Left lobe of liver (tissue), 2 donors: Measurements from ENCODE around the gene ALPL. TPM values are rescaled to one million over a fixed set of nuclear protein-coding genes. Genes with fewer than 3 reads are reported as not detected.
A peak's percentile ranks its signal among the peaks of the same experiment; 100 is the strongest.

Source experiments
- ATAC-seq: fragments of 200-7000 bp; cut with Tn5 transposase; one replicate; pipeline ENCODE4 v1.9.1; 2020; ENCODE audit warnings: mild to moderate bottlenecking, moderate library complexity
- DNase-seq: peaks from one replicate; pipeline ENCODE4 v3.0.0-alpha.2; 2020; ENCODE audit warnings: low spot score
- total RNA-seq: library from RNA; stranded (reverse); gene quantifications from one replicate; pipeline ENCODE4 v1.2.1, GENCODE V29; 2021
- donor health status: DM: no; HTN: no; CAD: no; lungs with moderate emphysema.
- donor health status: DM: no; HTN: yes; CAD: no.

ALPL gene
- total RNA-seq, 1 donor from 2014 or later, result 29.3 TPM

DNA sequence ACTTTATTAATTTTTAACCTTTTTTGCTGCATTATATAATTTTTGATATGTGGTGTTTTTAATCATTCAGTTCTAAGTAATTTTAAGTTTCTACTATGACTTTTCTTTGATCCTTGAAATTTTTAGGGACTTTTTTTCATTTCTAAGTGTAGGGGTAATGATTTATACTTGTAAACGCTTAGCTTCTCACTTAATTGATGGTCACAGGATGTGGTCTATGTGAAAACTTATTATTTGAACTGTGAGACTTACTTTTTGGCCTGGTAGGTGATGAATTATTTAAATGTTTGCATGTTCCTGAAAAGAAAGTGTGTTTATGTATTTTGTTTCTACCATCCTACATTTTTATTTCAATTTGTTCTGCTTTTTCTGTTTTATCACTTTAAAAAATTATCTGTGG, 17.2 kb downstream of the ALPL start:
- ATAC-seq (no peak), DNase-seq (no peak)

DNA sequence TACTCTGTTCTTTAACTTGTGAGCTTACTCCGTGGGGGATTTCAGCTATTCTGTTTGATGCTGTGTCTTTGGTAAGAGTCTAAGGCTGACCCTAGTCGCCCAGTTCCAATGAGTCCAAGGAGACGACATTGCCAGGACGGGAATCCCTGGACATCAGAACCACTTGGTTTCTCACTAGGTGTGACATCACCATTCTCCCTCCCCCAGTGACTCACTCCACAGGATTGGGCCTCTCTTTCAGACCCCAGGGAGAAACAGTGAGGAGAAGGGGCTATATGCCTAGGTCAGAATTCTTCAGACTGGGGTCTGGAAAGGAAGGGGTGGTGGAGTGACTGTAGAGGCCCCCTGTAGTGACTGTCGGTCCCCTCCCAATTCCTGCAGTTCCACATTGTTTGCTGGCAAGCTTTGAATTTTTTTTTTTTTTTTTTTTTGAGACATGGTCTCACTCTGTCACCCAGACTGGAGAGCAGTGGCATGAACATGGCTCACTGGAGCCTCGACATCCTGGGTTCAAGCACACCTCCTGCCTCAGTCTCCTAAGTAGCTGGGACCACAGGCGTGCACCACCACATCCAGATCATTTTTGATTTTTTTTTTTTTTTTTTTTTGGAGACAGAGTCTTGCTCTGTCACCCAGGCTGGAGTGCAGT, 21.3 kb downstream of the ALPL start:
- DNase-seq (no peak), ATAC-seq (no peak)

DNA sequence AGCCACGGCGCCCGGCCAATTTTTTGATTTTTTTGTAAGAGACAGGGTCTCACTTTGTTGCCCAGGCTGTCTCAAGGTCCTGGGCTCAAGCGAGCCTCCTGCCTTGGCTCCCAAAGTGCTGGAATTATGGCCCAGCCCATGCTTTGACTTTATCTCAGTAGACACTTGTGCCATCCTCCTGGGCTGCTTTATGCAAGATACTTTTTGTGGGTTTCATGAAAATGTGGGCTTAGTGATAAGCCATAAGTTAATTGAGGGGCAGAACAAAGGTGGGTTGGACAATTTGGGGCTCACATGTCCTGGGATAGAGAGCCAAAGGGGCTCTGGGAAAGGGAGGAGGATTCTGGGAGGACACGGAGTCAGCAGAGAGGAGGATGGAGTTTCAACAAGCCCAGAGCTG, 22.0 kb downstream of the ALPL start:
- DNase-seq (no peak), ATAC-seq (no peak)

DNA sequence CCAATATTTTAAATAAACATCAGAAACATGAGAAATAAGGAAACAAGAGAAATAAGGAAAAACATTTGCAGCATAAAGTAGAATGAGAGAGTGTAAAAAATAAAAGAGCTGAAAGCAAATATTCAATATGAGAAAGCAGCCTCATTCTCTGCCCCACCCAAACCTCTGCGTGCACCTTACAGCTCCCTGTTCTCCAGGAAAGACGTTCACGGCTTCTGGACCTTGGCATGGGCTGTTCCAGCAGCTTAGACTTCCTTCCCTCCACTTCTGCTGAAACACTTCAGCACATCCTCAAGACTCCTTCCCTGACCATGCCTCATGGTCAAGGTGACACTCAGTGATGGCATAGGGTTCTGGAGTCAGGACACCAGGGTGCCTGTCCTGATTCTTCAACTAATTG, 23.3 kb downstream of the ALPL start:
- DNase-seq, result no peak
- ATAC-seq, result no peak

DNA sequence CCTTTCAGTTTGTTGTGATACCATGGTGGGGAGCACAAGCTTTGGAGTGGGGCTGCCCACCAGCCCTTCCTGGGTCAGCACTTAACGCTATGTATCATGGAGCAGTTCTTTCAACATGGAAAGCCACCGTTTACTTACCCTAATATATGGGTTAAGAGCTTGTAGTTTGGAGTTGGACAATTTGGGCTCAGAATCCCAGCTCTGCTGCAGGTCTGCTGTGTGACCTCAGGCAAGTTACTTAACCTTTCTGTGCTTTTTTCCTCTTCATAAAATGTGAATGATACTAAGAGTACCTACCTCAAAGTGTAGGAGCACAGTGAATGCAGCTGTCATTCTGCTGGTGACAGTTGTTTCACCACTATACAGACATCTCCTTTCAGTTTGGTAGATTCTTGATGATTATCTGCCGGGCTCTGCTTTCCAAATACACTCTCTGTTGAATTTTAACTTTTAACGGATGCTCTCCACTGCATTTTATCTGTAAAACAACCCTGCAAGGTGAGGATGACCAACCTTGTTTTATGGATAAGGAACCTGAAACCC, 23.8 kb downstream of the ALPL start:
- DNase-seq, result no peak
- ATAC-seq, result no peak

DNA sequence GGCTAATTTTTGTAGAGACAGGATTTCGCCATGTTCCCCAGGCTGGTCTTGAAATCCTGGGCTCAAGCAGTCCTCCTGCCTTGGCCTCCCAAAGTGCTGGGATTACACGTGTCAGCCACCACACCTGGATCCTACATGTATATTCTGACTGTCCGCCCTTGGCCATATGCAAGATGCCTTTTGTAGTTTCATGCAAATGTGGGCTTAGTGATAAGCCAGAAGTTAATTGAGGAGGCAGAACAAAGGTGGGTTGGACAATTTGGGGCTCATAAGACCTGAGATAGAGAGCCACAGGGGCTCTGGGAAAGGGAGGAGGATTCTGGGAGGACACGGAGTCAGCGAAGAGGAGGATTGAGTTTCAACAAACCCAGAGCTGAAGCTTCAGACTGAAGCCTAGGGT, 24.9 kb downstream of the ALPL start:
- ATAC-seq, result no peak
- DNase-seq, result no peak

DNA sequence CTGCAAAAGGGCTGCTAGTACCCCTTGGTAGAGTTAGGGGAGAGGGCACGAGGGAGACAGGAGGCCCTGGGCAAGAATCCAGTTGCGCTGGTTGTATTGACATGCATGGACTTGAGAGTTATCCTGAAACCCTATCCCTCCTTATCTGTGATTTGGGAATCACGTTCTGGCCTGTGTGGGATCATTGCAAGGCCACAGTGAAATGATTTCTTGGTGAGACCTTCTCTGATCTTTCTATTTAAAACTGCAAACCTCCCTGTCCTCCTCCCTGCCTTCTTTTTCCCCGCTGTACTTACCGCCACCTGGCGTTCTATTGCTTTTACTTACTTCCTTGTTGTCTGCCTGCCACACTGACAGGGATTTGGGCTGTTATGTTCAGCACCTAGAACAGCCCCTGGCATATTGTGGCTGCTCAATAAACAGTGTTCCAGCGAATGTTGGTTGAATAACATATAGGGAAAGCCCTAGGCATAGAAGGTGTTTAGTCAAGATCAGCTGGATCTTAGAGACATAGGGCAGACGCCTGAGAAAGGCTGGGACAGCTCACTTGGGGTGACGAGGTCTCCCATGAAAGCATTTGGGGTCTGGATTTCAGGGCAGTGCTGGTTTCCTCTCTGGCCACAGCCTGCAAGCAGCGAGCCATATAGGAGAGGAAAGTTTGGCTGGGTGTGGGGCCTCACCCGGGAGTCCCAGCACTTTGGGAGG, 25.6 kb downstream of the ALPL start:
- peak; percentile 38 for ATAC-seq

DNA sequence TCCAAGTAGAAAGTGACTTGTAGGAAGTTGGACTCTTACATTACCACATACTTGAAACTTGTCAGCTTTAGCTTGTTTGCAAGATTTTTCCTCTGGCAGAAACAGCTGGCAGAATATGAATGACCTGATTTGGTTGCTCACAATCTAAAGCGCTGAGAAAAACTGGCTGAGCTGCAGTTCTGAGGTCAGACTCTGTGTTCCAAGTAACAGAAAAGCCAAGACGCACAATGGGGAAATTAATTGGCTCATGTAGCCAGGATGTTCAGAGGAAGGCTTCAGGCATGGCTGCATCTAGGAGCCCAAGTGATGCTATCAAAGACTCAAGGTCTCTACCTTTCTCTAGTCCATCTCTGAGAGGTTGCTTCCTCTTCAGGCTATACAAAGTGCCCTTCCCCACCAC, 27.0 kb downstream of the ALPL start:
- ATAC-seq, result no peak
- no peak for DNase-seq

More for the DNA sequence above, 25.6 kb downstream of the ALPL start:
- no peak for DNase-seq

DNA sequence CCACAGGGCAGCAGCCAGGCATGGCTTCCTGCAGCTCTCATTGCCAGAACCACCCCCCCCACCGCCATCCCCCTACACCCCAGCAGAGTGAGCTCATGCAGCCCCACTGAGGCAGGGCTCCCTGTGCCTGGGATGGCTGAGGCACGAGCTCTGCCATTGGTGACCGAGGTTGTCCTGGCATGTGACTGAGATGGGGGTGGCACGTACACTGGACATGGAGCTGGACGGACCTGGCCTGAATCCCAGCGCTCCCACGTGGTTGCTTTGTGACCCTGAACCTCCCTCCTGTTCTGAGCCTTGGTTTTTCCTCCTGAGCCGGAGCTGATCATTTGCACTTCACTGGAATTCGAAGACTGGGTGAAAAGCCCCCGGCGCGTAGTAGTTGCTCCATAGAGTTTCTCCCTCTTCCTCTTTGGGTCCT, 28.3 kb downstream of the ALPL start:
- peak; percentile 75 for ATAC-seq
- DNase-seq, result peak; percentile 92

DNA sequence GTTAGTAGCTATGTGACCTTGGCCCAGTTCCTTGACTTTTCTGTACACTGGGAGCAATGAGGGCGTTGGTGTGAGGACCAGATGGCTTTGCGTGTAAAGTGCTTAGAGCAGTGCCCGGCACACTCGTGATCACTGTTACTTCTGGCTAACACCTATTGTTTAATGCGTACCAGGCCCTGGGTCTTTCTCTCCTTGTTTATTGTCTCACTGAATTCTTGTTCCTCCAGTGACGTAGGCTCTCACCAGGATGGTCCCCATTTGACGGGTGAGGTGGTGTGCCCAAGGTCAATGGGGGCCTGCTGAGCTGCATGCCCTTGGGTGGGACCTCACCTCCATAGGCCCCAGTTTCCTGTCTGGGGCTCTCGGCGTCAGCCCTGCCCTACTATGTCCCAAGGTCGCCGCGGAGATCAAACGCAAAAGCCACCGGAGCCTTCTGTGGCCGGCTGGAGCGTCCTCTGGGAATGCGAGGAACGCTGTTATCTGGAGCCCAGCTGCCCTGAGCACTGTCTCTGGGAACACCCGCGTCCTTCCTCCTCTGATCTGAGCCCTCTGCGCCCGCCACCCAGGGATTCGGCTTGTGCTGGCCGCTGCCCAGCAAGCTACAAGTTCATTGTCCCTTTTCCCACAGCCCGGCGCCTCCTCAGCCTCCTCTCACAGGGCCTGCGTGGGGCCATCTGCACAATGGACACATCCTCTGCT, 28.9 kb downstream of the ALPL start:
- ATAC-seq (peak; percentile 52), DNase-seq (peak; percentile 71)

DNA sequence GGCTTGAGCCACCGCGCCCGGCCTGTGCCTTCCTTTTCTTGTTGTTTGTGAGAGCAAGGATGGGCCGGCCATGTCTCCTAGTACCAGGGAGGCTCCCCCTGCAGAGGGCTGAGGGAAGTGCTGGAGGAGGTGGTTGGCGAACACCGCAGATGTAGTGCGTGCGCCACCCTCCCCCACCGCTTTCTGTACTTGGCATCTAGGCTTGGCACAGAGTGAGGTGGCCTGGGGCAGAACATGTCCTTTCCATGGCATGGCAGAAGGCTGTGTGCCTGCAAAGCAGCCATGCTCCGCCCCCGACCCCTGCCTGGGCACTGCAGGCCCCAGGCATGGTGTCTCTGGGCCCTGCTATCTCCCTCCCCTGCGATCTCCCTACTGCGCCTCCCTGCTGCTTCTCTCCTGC, 30.7 kb downstream of the ALPL start:
- peak; percentile 61 for ATAC-seq
- peak; percentile 79 for DNase-seq

DNA sequence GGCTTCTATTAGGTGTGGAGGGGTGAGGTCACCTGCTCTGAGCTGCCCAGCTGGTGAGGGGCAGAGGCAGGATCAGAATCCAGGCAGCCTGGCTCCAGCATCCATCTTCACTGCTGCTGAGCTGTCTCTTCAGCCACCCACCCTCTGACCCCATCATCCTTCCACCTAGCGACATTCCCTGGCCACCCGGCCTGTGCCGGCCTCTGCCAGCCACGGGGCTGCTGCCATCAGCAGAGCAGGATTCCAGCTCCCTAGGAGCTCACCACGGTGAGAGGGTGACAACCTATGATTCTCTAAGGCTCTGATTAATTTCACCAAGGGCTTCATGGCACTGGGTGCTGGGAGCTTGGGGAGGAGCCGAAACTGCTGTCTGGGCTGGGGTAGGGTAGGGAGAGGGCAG, 32.1 kb downstream of the ALPL start:
- no peak for ATAC-seq
- no peak for DNase-seq

DNA sequence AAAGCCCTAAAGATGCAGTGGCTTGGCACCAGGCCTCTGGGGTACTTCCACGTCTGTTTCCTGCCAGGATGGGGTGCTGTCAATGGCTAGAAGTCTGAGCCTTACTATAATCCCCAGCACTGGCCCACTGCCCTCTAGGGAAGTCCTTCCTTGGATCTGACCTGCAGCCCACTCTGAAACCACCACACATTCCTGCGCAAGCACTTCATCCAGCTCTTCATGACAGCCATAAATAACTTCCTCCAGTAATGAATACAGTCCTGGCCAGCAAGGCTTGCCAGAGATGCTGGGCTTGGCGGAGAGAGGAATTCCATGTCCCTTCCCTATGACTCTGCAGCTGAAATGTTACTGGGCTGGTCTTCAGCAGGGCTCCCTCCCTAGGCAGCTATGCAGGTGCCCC, 32.6 kb downstream of the ALPL start:
- no peak for ATAC-seq
- no peak for DNase-seq

DNA sequence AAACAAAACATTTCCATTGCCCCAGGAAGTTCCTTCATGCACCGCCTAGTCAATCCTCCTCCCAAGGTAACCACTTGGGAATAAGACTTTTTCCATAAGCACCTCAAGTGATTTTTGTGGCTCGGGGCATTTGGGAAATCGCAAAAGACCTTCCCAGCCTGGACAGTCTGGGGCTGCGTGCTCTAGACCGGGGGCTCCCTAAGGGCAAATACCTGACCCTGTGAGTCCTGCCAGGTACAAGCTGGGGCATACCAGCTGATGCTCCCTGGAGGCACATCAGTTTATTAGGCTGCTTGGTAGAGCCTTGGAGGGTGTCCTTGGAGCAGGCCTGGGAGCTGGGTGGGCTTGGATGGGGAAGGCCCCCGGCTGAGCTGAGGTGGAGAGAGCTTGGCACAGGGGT, 34.4 kb downstream of the ALPL start:
- ATAC-seq, result no peak
- DNase-seq, result no peak

DNA sequence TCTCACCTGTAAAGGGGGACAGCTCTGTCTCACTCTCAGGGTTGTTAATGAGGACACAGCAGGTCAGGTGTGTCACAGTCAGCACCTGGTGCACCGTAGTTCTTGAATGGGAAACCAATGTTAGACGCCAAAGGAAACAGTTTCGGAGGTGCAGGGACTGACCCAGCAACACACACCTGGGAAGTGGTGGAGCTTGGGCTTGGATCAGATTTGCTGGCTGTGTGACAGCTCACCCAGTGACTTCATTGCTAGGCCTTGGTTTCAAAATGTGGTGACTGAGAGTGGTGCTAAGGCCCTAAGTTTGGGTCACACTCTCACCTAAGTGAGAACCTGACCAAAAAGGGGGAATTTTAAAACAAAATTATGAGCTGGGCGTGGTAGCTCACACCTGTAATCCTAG, 34.9 kb downstream of the ALPL start:
- DNase-seq (peak; percentile 74), ATAC-seq (peak; percentile 56)

DNA sequence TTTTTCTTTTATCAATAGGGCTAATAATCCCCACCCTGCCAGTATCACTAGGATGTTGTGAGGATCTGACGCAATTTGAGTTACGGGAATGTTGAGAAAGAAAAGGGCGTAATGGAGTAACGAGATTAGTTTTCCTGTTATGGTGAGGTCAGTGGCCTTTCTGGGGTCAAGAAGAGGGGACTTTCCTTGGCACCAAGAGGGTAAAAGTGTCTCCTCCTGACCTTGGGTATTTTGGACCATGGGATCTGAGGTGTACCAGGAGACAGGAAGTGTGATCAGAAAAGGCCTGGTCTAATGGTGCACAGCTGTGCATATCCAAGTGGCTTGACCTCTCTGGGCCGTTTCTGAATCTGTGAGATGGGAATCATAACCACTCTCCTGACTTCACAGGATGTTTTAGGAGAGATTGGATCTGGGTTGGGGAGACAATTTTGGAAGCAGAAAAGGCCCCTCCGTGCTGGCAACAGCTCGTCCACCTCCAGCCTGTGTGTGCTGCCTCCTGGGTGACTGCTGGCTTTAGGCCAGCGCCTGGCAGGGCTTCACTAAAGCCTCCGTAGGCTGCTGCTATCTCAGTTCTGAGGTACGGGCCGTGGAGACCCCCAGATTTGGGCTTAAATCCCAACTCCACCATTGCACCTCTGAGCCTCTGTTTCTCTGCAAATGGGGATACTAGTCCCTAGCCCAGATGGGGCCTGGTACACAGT, 37.1 kb downstream of the ALPL start:
- ATAC-seq (peak; percentile 54), DNase-seq (peak; percentile 66)

DNA sequence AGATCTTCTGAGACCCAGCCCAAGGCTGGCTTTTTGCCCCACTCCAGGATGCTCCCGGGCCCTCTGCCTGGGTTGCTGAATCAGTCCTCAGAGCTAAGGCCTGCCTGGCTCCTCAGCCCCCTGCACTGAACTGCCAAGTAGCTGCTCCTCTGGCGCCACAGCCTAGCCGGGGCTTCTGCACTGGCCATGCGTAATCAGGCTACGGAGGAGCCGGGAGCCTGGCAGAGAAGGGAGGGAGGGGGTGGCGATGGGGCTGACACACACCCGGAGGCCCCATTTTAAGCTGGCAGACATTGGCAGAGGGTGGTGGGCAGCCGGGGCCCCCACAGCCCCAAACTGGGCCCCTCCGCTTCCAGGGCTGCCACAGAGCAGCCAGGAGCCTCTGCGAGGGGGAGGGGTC, 38.7 kb downstream of the ALPL start:
- DNase-seq (no peak), ATAC-seq (no peak)

DNA sequence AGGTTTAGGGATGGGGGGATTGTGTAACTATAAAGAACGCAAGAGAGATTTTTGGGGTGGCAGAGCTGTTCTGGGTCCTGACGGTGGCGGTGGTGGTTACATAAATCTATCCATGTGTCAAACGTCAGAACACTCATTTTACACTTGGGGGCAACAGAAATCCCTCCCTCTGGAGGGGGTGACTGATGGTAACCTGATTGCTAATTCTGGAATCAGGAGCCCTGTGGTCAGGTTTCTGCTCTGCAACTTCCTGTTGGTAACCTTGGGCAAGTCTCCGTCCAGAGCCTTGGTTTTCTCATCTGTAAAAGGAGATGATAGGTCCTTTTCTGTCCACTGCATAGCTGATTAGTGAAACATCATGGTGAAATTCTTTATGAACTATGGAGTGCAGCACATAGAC, 40.9 kb downstream of the ALPL start:
- ATAC-seq (peak; percentile 4), DNase-seq (no peak)

DNA sequence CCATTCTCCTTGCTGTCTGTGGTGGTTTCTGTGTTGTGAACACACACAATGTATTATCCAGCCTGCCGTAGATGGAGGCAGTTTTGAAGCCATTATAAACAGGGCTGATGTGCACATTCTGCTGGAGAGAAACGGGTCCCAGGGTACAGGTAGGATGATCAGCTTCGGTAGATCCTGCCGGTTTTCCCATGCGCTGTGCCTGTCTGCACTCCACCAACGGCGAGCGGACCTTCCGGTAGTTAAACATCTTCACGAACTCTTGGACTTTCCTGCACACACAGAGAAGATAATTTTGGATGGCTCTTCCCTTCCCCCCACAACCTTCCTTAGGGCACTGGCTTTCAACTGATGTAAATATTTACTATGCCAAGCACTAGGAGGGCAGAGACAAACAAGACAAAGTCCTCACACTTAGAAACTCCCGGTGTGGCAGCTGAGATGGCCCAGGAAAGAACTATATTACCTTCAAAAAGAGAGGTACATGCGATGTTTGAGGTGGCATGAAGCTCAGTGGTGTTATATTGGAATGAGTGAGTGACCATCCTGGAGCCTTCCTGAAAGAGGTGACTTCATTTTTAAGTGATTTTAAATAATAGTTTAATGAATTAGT, 41.7 kb downstream of the ALPL start:
- DNase-seq (peak; percentile 64), ATAC-seq (peak; percentile 68)

DNA sequence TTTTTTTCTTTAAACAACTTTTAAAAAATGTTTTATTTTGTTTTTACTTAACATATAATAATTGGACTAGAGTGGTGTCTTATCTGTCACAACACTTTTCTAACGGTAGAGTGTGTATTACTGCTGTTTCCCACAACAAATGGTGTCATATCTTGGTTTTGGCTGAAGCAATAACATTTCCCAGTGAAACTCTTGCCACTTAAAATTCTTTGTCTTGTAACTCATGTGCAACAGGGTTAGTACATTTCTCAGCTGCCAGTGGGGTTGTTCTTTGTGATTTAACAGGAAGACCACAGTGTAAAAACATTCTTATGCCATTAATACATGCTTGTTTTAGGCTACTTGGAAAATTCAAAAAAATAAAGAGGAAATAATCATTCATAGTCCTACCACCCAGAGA, 43.5 kb downstream of the ALPL start:
- DNase-seq (no peak), ATAC-seq (no peak)
